Measurements from ENCODE around the gene CEP95.

- TF ChIP-seq CTCF (IDR thresholded peaks at IDR 0.05) (peak; percentile 58), ESRRA (IDR thresholded peaks at IDR 0.05; ENCODE audit: borderline replicate concordance, low read length) (0 out of 2 replicates have a peak, but pooled peaks have one; percentile 35)
Measured at GRCh38 chr17:64496786-64497564, 9.8 kb upstream of the CEP95 start, which contains the start of gene POLG2.

Data from A549 (cell line).